Raji (cell line): ENCODE measurements around the gene SAC3D1.

Source experiments
- POLR2A ChIP-seq: IDR thresholded peaks from 2 replicates; pipeline ENCODE4 v1.6.1; 2011; ENCODE audit warnings: low read depth, low read length, control low read depth; ENCODE audit not compliant: insufficient read depth

Gene SAC3D1

GRCh38 chr11:65087827-65088226 is 46.8 kb downstream of the SAC3D1 start:
- TF ChIP-seq POLR2A = no peak

DNA sequence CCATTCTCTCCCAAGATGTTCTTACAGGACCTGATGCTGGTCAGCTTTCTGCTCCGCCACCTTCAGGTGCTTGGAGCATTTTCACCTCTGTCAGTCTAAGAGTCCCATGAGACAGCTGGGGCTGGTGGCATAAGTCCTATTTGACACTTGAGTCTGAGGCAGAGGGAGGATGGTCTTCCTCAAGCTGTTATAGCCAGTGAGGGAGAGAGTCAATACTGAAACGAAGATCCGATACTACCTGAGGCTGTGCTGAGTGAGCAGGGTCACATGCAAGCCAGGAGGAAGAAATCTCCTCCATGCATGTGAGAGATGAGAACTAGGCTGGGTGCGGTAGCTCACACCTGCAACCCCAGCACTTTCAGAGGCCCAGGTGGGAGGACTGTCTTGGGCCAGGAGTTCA is 48.6 kb downstream of the SAC3D1 start:
- TF ChIP-seq POLR2A = no peak

DNA sequence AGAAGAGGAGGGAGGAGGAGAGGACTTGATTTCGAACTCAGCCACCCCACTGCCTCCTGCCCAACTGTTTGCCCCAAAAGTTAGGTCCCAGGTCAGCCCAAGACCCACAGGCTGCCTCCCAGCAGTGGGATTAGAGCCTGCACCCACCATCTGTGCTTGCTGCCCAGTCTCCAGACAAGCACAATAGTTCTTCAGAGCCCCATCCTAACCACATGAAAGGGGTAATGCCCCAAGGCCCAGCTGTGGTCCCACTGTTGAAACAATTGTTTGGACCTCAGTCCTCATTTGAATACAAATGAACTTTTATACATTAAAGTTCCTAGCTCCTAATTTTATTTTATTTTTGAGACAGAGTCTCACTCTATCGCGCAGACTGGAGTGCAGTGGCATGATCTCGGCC is 49.6 kb downstream of the SAC3D1 start:
- no peak for TF ChIP-seq POLR2A
